WTC11 (cell line): ENCODE data around the gene NDUFB10. TPM values are rescaled to one million over a fixed set of nuclear protein-coding genes. Genes with fewer than 3 reads are reported as not detected.
A peak's percentile ranks its signal among the peaks of the same experiment; 100 is the strongest.

Experiments used
- ATAC-seq: fragments of 200-7000 bp; cut with Tn5 transposase; 2 replicates; pipeline ENCODE4 v1.10.0; 2021; ENCODE audit warnings: mild to moderate bottlenecking, moderate library complexity
- CTCF ChIA-PET: fragments of 300-600 bp; sonication (Branson Sonifier 250); formaldehyde crosslinking; loops from one replicate; lab custom pipeline; 2021; ENCODE audit warnings: antibody characterized with exemption; lab: Charles Lee
- POLR2A ChIA-PET: fragments of 350-600 bp; sonication (Branson Sonifier 250); formaldehyde crosslinking; loops from one replicate; lab custom pipeline; 2021; ENCODE audit warnings: antibody characterized with exemption; lab: Charles Lee
- DNase-seq: peaks from one replicate; pipeline ENCODE4 v3.0.0; 2021; ENCODE audit warnings: low spot score
- H3K27ac Mint-ChIP-seq: 2 replicates; pipeline ENCODE4 v1.8.0; 2021; ENCODE audit warnings: mixed read lengths
- H3K27me3 Mint-ChIP-seq: 2 replicates; pipeline ENCODE4 v1.8.0; 2021; ENCODE audit warnings: low read depth, mild to moderate bottlenecking, moderate library complexity, mixed read lengths
- H3K36me3 Mint-ChIP-seq: 2 replicates; pipeline ENCODE4 v1.8.0; 2021; ENCODE audit warnings: mixed read lengths
- H3K4me1 Mint-ChIP-seq: 2 replicates; pipeline ENCODE4 v1.8.0; 2022; ENCODE audit warnings: mixed read lengths
- H3K4me3 Mint-ChIP-seq: 2 replicates; pipeline ENCODE4 v1.8.0; 2021; ENCODE audit warnings: mild to moderate bottlenecking, moderate library complexity, mixed read lengths
- H3K9me3 Mint-ChIP-seq: 2 replicates; pipeline ENCODE4 v1.8.0; 2021; ENCODE audit warnings: mixed read lengths
- AR ChIP-seq: fragments of 250-450 bp; sonication (Bioruptor Pico); IDR thresholded peaks from 2 replicates; pipeline ENCODE4 v1.9.0; 2021; ENCODE audit warnings: mild to moderate bottlenecking
- CREB1 ChIP-seq: sonication (generic); formaldehyde crosslinking; IDR thresholded peaks from 2 replicates; pipeline ENCODE4 v1.8.0; 2023; ENCODE audit warnings: mild to moderate bottlenecking, missing genetic modification reagents
- E2F5 ChIP-seq: sonication (generic); formaldehyde crosslinking; IDR thresholded peaks from 2 replicates; pipeline ENCODE4 v1.8.1; 2022; ENCODE audit warnings: mild to moderate bottlenecking, moderate library complexity, missing genetic modification reagents
- ESRRA ChIP-seq: sonication (generic); formaldehyde crosslinking; IDR thresholded peaks from 2 replicates; pipeline ENCODE4 v1.8.1; 2022; ENCODE audit warnings: mild to moderate bottlenecking, missing genetic modification reagents, borderline replicate concordance
- GRHL2 ChIP-seq: fragments of 250-450 bp; sonication (Bioruptor Pico); IDR thresholded peaks from 2 replicates; pipeline ENCODE4 v1.8.0; 2022; ENCODE audit warnings: mild to moderate bottlenecking, moderate library complexity; ENCODE audit not compliant: insufficient replicate concordance, severe bottlenecking
- HMGA2 ChIP-seq: fragments of 250-450 bp; sonication (Bioruptor Pico); IDR thresholded peaks from 2 replicates; pipeline ENCODE4 v1.4.0; 2021; ENCODE audit warnings: mild to moderate bottlenecking, moderate library complexity
- NFATC4 ChIP-seq: fragments of 250-450 bp; sonication (Bioruptor Pico); IDR thresholded peaks from 2 replicates; pipeline ENCODE4 v1.9.0; 2021; ENCODE audit warnings: mild to moderate bottlenecking
- NFE2L1 ChIP-seq: sonication (generic); formaldehyde crosslinking; IDR thresholded peaks from 2 replicates; pipeline ENCODE4 v1.8.1; 2023; ENCODE audit warnings: missing genetic modification reagents
- RELA ChIP-seq: sonication (generic); formaldehyde crosslinking; IDR thresholded peaks from 2 replicates; pipeline ENCODE4 v1.8.1; 2022; ENCODE audit warnings: missing genetic modification reagents, mild to moderate bottlenecking, borderline replicate concordance
- SP1 ChIP-seq: sonication (generic); formaldehyde crosslinking; conservative IDR thresholded peaks from 2 replicates; pipeline ENCODE4 v1.8.1; 2022; ENCODE audit warnings: missing genetic modification reagents
- ZNF232 ChIP-seq: sonication (generic); formaldehyde crosslinking; IDR thresholded peaks from 2 replicates; pipeline ENCODE4 v1.8.0; 2022; ENCODE audit warnings: mild to moderate bottlenecking, missing genetic modification reagents
- ZNF396 ChIP-seq: fragments of 250-450 bp; sonication (Bioruptor Pico); IDR thresholded peaks from 2 replicates; pipeline ENCODE4 v1.8.0; 2021; ENCODE audit warnings: mild to moderate bottlenecking, moderate library complexity, borderline replicate concordance
- total RNA-seq: library from RNA; stranded (reverse); gene quantifications from 3 replicates; pipeline ENCODE4 v1.2.3, GENCODE V29; 2021
- TF ChIP-seq, protein P1 (sequence below): sonication (generic); formaldehyde crosslinking; IDR thresholded peaks from 2 replicates; pipeline ENCODE4 v1.8.1; 2023; ENCODE audit warnings: mild to moderate bottlenecking, missing genetic modification reagents
- TF ChIP-seq, protein P2 (sequence below): sonication (generic); formaldehyde crosslinking; IDR thresholded peaks from 2 replicates; pipeline ENCODE4 v1.8.0; 2022; ENCODE audit warnings: missing genetic modification reagents

Gene NDUFB10
- total RNA-seq, 1 experiment from 2014 or later = 228 TPM

DNA sequence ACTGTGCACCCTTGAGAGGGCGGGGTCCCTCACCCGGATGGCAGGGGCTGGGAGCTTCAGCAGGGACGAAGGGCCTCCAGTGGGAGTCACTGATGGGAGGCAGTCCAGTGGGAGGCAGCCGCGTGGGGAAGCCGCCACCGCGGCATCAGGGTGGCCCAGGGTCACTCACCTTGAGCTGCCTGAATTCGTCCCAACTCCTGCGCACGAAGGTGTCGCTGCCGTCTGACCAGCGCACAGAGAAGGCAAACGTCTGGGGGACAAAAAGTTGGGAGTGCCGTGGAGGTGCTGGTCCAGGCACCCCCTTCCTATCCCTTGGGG lies 21.4 kb downstream of the NDUFB10 start (continued):
- TF ChIP-seq, protein P1, sequence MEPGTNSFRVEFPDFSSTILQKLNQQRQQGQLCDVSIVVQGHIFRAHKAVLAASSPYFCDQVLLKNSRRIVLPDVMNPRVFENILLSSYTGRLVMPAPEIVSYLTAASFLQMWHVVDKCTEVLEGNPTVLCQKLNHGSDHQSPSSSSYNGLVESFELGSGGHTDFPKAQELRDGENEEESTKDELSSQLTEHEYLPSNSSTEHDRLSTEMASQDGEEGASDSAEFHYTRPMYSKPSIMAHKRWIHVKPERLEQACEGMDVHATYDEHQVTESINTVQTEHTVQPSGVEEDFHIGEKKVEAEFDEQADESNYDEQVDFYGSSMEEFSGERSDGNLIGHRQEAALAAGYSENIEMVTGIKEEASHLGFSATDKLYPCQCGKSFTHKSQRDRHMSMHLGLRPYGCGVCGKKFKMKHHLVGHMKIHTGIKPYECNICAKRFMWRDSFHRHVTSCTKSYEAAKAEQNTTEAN (CRISPR knock-in tag) = no peak

DNA sequence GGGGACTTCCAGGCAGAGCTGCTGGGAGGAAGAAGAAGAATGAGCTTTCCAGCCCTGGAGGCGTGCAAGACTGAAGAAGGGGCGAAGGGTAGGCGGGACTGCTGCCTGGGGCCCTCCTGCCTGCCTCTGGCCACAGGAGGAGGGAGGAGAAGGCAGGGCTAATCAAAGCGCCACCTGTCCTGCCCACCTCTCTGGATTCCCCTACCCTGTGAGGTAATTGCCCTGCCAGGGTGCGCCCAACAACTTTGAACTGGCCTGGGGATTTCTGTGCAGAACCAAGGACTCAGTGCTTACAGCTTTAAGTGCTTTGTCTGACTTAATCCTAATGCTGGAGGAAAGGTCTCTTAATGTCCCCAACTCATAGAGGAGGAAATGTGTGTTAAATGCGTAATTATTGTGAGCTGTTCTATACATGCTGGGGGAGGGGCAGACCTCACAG lies 22.1 kb downstream of the NDUFB10 start, which contains the start of gene NOXO1:
Gene NOXO1 (minus strand): TSS at position 72 of the 439 bp plus-strand sequence. CDS start 290 bp downstream, outside the sequence.
- POLR2A ChIA-PET = interaction anchor here (0.8 to 3.0 kb wide), 4 partner anchors 17 to 208 kb away, joined by 3 to 20 read pairs (median 4); partner anchors contain the start of gene RPS2
- Mint-ChIP-seq H3K27ac (no peak within 1 kb of the TSS), H3K9me3 (no peaks in the 10 kb centered on the region), H3K27me3 (peaks cover 39% of the 10 kb centered on the region), H3K4me3 (peak within 1 kb of the TSS; percentile 64), H3K4me1 (peaks cover 27% of the 10 kb centered on the region), H3K36me3 (peaks cover 3% of the 10 kb centered on the region; the same call in 1 of the 2 replicates)
- CTCF ChIA-PET = interaction anchor here (1.0 to 4.4 kb wide), 7 partner anchors 17 to 159 kb away, joined by 3 to 19 read pairs (median 7); partner anchors contain the start of gene RPS2
- ATAC-seq (no peak), DNase-seq (no peak)
- no peak for TF ChIP-seq ZNF232 (CRISPR knock-in tag)
- TF ChIP-seq, protein P2, sequence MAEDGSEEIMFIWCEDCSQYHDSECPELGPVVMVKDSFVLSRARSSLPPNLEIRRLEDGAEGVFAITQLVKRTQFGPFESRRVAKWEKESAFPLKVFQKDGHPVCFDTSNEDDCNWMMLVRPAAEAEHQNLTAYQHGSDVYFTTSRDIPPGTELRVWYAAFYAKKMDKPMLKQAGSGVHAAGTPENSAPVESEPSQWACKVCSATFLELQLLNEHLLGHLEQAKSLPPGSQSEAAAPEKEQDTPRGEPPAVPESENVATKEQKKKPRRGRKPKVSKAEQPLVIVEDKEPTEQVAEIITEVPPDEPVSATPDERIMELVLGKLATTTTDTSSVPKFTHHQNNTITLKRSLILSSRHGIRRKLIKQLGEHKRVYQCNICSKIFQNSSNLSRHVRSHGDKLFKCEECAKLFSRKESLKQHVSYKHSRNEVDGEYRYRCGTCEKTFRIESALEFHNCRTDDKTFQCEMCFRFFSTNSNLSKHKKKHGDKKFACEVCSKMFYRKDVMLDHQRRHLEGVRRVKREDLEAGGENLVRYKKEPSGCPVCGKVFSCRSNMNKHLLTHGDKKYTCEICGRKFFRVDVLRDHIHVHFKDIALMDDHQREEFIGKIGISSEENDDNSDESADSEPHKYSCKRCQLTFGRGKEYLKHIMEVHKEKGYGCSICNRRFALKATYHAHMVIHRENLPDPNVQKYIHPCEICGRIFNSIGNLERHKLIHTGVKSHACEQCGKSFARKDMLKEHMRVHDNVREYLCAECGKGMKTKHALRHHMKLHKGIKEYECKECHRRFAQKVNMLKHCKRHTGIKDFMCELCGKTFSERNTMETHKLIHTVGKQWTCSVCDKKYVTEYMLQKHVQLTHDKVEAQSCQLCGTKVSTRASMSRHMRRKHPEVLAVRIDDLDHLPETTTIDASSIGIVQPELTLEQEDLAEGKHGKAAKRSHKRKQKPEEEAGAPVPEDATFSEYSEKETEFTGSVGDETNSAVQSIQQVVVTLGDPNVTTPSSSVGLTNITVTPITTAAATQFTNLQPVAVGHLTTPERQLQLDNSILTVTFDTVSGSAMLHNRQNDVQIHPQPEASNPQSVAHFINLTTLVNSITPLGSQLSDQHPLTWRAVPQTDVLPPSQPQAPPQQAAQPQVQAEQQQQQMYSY (CRISPR knock-in tag) = no peak
- TF ChIP-seq NFE2L1 = no peak
- TF ChIP-seq AR (CRISPR knock-in tag) = peak; percentile 42; the same call in 1 of the 2 replicates
- TF ChIP-seq CREB1 (CRISPR knock-in tag) = no peak
- no peak for TF ChIP-seq NFATC4 (CRISPR knock-in tag)

DNA sequence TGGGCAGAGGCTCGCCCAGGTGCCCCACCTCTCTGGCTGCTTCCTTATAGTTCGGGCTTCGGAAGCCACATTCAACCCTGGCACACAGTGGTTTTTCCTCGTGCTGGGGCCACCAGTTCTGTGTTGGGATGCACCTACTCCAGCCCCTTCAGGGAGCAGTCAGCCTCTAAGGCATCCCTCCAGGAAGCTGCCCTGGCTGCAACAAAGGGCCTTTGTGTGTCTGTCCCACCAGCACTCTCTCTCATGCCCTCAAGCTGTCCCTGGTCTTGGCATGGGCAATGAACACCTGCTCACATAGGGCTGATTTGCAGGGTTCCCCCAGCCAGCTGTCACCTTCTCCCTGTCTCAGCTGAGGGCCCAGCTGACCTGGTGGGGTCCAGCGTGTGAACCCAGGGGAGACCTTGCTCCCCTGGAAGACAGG lies 22.7 kb downstream of the NDUFB10 start:
- DNase-seq (no peak), ATAC-seq (no peak)
- no peak overlapping the region for H3K4me3 Mint-ChIP-seq
- ChIA-PET POLR2A (interaction anchor here (3.0 kb wide), 1 partner anchor 18 kb away, joined by 20 read pairs; the partner anchor contains the start of gene RPS2), CTCF (interaction anchor here (1.1 to 4.4 kb wide), 5 partner anchors 22 to 109 kb away, joined by 3 to 19 read pairs (median 7); no protein-coding TSS in a partner anchor)
- peaks cover 27% of the 10 kb centered on the region for H3K4me1 Mint-ChIP-seq
- H3K27me3 Mint-ChIP-seq = peaks cover 39% of the 10 kb centered on the region
- H3K27ac Mint-ChIP-seq = no peak overlapping the region
- H3K36me3 Mint-ChIP-seq = peaks cover 5% of the 10 kb centered on the region; the same call in 1 of the 2 replicates
- no peaks in the 10 kb centered on the region for H3K9me3 Mint-ChIP-seq
- TF ChIP-seq SP1 (CRISPR knock-in tag) = no peak
- no peak for TF ChIP-seq RELA
- TF ChIP-seq AR (CRISPR knock-in tag) = no peak
- no peak for TF ChIP-seq HMGA2
- no peak for TF ChIP-seq GRHL2 (CRISPR knock-in tag)
- no peak for TF ChIP-seq ESRRA (CRISPR knock-in tag)
- TF ChIP-seq ZNF396 (CRISPR knock-in tag) = no peak
- TF ChIP-seq, protein P2 (CRISPR knock-in tag) = no peak
- TF ChIP-seq E2F5 (CRISPR knock-in tag) = no peak
